HS-27A (cell line): ENCODE measurements around the gene GDF15.

Experiments used
- DNase-seq: peaks from one replicate; pipeline ENCODE4 v3.0.0-alpha.2; 2012; ENCODE audit warnings: low read depth, missing footprints

The GDF15 gene

GRCh38 chr19:18419195-18419698, 33.3 kb downstream of the GDF15 start, which contains the start of gene SSBP4:
Gene SSBP4 (plus strand): TSS chr19:18419398. CDS start chr19:18419649, 251 bp downstream.
- DNase-seq, result no peak

- DNase-seq, result no peak
Observed at GRCh38 chr19:18419699-18420460, 33.9 kb downstream of the GDF15 start.

GRCh38 chr19:18420930-18421329, 35.0 kb downstream of the GDF15 start:
- no peak for DNase-seq

GRCh38 chr19:18421371-18421959, 35.5 kb downstream of the GDF15 start:
- DNase-seq, result no peak

GRCh38 chr19:18422530-18423191, 36.7 kb downstream of the GDF15 start:
- DNase-seq, result no peak

GRCh38 chr19:18423258-18424020, 37.5 kb downstream of the GDF15 start:
- DNase-seq, result no peak

- no peak for DNase-seq
Observed at GRCh38 chr19:18424122-18424889, 38.3 kb downstream of the GDF15 start.

- no peak for DNase-seq
Observed at GRCh38 chr19:18424890-18425514, 39.0 kb downstream of the GDF15 start.

GRCh38 chr19:18425515-18426415, 39.8 kb downstream of the GDF15 start:
- no peak for DNase-seq

GRCh38 chr19:18426416-18426767, 40.4 kb downstream of the GDF15 start:
- DNase-seq, result no peak

GRCh38 chr19:18427080-18427742, 41.3 kb downstream of the GDF15 start:
- DNase-seq, result no peak

GRCh38 chr19:18427743-18428113, 41.8 kb downstream of the GDF15 start:
- DNase-seq, result no peak

GRCh38 chr19:18428173-18428786, 42.3 kb downstream of the GDF15 start:
- no peak for DNase-seq

- no peak for DNase-seq
Observed at GRCh38 chr19:18428787-18429674, 43.1 kb downstream of the GDF15 start.

GRCh38 chr19:18429717-18430416, 43.9 kb downstream of the GDF15 start:
- DNase-seq, result no peak

- DNase-seq, result no peak
Observed at GRCh38 chr19:18430417-18431144, 44.6 kb downstream of the GDF15 start.
